SU-DHL-6 (cell line): ENCODE data around the gene CEP70.
A peak's percentile ranks its signal among the peaks of the same experiment; 100 is the strongest.
"Not testable (repeated sequence)": the region's sequence is repeated elsewhere in the genome, so short reads cannot be mapped to it uniquely, and the experiment has no call there.

ENCODE experiments used
- H2AFZ ChIP-seq: fragments of 200-600 bp; sonication (generic); 2 replicates; pipeline ENCODE4 v1.6.1; 2014; ENCODE audit warnings: low read depth, mild to moderate bottlenecking, moderate library complexity, mixed read lengths, antibody characterized with exemption, low read length; ENCODE audit not compliant: severe bottlenecking
- H3F3A ChIP-seq: fragments of 200-600 bp; shearing (Covaris generic); 2 replicates; pipeline ENCODE4 v1.6.0; 2016; ENCODE audit warnings: antibody characterized with exemption, mild to moderate bottlenecking; ENCODE audit not compliant: insufficient read depth
- H3K27ac ChIP-seq: fragments of 200-600 bp; sonication (generic); 2 replicates; pipeline ENCODE4 v1.5.1; 2016; ENCODE audit warnings: low read depth, mild to moderate bottlenecking, low read length, moderate library complexity, mixed read lengths
- H3K27me3 ChIP-seq: fragments of 200-600 bp; sonication (generic), shearing (Covaris generic); 2 replicates; pipeline ENCODE4 v1.6.0; 2014; ENCODE audit warnings: mild to moderate bottlenecking, low read length
- H3K36me3 ChIP-seq: fragments of 200-600 bp; sonication (generic); 2 replicates; pipeline ENCODE4 v1.6.1; 2014; ENCODE audit warnings: mild to moderate bottlenecking, low read length, mixed read lengths
- H3K4me2 ChIP-seq: fragments of 300-600, 200-600 bp; shearing (Covaris generic), sonication (generic); 2 replicates; pipeline ENCODE4 v1.6.0; 2014; ENCODE audit warnings: low read length, low read depth, mild to moderate bottlenecking; ENCODE audit not compliant: poor library complexity, severe bottlenecking
- H3K4me3 ChIP-seq: fragments of 200-600 bp; sonication (generic); 2 replicates; pipeline ENCODE4 v1.5.1; 2014; ENCODE audit warnings: antibody characterized with exemption, low read length, mild to moderate bottlenecking, mixed read lengths; ENCODE audit not compliant: insufficient read depth, poor library complexity, severe bottlenecking
- H3K79me2 ChIP-seq: fragments of 200-600 bp; sonication (generic); 2 replicates; pipeline ENCODE4 v1.6.1; 2014; ENCODE audit warnings: mild to moderate bottlenecking, low read length, moderate library complexity; ENCODE audit not compliant: insufficient read depth
- H3K9ac ChIP-seq: fragments of 200-600 bp; sonication (generic); 2 replicates; pipeline ENCODE4 v1.7.0; 2014; ENCODE audit warnings: mild to moderate bottlenecking, low read length
- H3K9me2 ChIP-seq: fragments of 200-600 bp; sonication (generic); replicated peaks from 2 replicates; pipeline ENCODE4 v1.6.1; 2014; ENCODE audit warnings: low read length; ENCODE audit not compliant: insufficient read depth
- H3K9me3 ChIP-seq: fragments of 200-600 bp; sonication (generic); 2 replicates; pipeline ENCODE4 v1.6.1; 2014; ENCODE audit warnings: low read length, mixed read lengths; ENCODE audit not compliant: insufficient read depth
- H4K20me1 ChIP-seq: fragments of 200-600 bp; sonication (generic); 2 replicates; pipeline ENCODE4 v1.6.1; 2014; ENCODE audit warnings: low read depth, mild to moderate bottlenecking, antibody characterized with exemption, low read length, moderate library complexity, mixed read lengths
- EZH2phosphoT487 ChIP-seq: fragments of 200-600 bp; sonication (generic), shearing (Covaris generic); conservative IDR thresholded peaks from 2 replicates; pipeline ENCODE4 v1.6.1; 2018; ENCODE audit warnings: mild to moderate bottlenecking, antibody characterized with exemption, low read length, moderate library complexity, mixed read lengths
- TF ChIP-seq, protein P1 (sequence below): fragments of 200-600 bp; sonication (generic); IDR thresholded peaks from one replicate; pipeline ENCODE4 v1.5.1; 2017; ENCODE audit warnings: antibody characterized with exemption, mild to moderate bottlenecking, low read length, moderate library complexity; ENCODE audit not compliant: insufficient read depth, poor library complexity, severe bottlenecking

Gene CEP70

DNA sequence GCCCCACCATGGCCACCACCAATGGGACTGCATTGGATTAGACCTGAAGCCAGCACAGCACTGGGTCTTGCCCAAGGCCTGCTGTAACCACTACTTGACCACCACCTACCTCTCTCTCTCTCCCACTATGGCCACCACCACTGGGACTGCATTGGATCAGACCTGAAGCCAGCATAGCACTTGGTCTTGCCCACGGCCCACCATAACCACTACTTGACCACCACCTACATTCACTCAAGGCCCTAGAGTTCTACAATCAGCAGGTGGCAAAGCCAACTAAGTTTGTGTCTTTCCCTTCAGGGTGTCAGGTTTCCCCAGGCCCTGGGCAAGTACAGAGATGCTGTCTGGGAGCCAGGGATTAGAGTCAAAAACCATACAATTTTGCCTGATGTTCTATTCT, 102.1 kb downstream of the CEP70 start:
- H3K27ac ChIP-seq = no peak overlapping the region
- H4K20me1 ChIP-seq = no peaks in the 10 kb centered on the region
- no peak overlapping the region for H3K9ac ChIP-seq
- H3F3A ChIP-seq = no peaks in the 10 kb centered on the region
- H3K9me2 ChIP-seq = no peaks in the 10 kb centered on the region
- no peaks in the 10 kb centered on the region; the same call in 1 of the 2 replicates for H3K9me3 ChIP-seq
- no peaks in the 10 kb centered on the region for H3K27me3 ChIP-seq
- H2AFZ ChIP-seq = no peak overlapping the region
- H3K4me2 ChIP-seq = no peak overlapping the region
- H3K36me3 ChIP-seq = no peaks in the 10 kb centered on the region
- TF ChIP-seq, protein P1, sequence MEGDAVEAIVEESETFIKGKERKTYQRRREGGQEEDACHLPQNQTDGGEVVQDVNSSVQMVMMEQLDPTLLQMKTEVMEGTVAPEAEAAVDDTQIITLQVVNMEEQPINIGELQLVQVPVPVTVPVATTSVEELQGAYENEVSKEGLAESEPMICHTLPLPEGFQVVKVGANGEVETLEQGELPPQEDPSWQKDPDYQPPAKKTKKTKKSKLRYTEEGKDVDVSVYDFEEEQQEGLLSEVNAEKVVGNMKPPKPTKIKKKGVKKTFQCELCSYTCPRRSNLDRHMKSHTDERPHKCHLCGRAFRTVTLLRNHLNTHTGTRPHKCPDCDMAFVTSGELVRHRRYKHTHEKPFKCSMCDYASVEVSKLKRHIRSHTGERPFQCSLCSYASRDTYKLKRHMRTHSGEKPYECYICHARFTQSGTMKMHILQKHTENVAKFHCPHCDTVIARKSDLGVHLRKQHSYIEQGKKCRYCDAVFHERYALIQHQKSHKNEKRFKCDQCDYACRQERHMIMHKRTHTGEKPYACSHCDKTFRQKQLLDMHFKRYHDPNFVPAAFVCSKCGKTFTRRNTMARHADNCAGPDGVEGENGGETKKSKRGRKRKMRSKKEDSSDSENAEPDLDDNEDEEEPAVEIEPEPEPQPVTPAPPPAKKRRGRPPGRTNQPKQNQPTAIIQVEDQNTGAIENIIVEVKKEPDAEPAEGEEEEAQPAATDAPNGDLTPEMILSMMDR = no peak
- TF ChIP-seq EZH2phosphoT487 = no peak
- H3K79me2 ChIP-seq = no peaks in the 10 kb centered on the region
- no peak overlapping the region for H3K4me3 ChIP-seq

DNA sequence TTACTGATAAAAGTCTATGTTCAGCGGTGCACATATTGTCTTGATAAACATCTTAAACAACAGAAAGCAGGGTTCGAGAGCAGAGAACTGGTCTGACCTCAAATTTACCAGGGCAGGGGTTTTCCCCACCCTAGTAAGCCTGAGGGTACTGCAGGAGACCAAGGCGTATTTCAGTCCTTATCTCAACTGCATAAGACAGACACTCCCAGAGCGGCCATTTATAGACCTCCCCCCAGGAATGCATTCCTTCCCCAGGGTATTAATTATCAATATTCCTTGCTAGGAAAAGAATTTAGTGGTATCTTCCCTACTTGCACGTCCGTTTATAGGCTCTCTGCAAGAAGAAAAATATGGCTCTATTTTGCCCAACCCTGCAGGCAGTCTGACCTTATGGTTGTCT, 107.5 kb downstream of the CEP70 start:
- H3K9me2 ChIP-seq, H3K4me2 ChIP-seq, H3K27me3 ChIP-seq, H3K79me2 ChIP-seq, H4K20me1 ChIP-seq, H3K9ac ChIP-seq, H3K4me3 ChIP-seq, H2AFZ ChIP-seq, H3K27ac ChIP-seq, H3F3A ChIP-seq, H3K9me3 ChIP-seq, H3K36me3 ChIP-seq: not testable (repeated sequence)

DNA sequence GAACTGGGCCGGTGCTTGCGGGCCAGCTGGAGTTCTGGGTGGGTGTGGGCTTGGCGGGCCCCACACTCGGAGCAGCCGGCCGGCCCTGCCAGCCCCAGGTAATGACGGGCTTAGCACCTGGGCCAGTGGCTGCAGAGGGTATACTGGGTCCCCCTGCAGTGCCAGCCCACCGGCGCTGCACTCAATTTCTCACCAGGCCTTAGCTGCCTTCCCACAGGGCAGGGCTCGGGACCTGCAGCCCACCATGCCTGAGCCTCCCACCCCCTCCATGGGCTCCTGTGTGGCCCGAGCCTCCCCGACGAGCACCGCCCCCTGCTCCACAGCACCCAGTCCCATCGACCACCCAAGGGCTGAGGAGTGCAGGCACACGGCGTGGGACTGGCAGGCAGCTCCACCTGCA, 109.4 kb downstream of the CEP70 start:
- not testable (repeated sequence) for H3K4me3 ChIP-seq, H3K27me3 ChIP-seq, H3K36me3 ChIP-seq, H4K20me1 ChIP-seq, H3K9ac ChIP-seq, H3K9me2 ChIP-seq, H3K79me2 ChIP-seq, H3K4me2 ChIP-seq, H3K27ac ChIP-seq, H2AFZ ChIP-seq, H3K9me3 ChIP-seq, H3F3A ChIP-seq

DNA sequence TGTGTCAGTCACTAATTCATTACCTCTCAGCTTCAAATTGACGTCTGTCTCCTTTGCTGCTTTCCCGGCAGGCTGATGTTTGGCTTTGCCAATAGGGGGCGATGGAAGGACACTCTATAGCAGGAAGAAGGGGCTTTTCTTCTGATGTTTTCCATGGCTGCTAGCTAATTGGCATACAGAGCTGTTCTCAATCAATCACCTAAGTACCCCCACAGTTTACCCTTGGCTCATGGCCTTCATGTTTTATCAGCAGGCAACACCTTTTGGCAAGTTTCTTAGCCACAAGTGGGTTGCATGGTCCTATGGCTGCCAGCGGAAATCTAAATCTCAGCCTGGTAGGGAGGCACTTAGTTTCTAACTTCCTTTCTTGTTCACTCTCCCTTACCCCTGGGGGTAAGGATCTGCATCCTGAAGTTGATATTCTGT, 114.6 kb downstream of the CEP70 start:
- no peaks in the 10 kb centered on the region for H3K36me3 ChIP-seq
- TF ChIP-seq, protein P1 = peak; percentile 74
- TF ChIP-seq EZH2phosphoT487 = no peak
- no peak overlapping the region for H2AFZ ChIP-seq

More for the DNA sequence above, 114.6 kb downstream of the CEP70 start:
- H3K4me3 ChIP-seq = no peak overlapping the region
- H3K4me2 ChIP-seq = no peak overlapping the region
- H3F3A ChIP-seq = no peaks in the 10 kb centered on the region
- no peaks in the 10 kb centered on the region for H3K79me2 ChIP-seq
- H4K20me1 ChIP-seq = no peaks in the 10 kb centered on the region
- no peak overlapping the region for H3K27ac ChIP-seq
- H3K9me3 ChIP-seq = no peaks in the 10 kb centered on the region
- no peaks in the 10 kb centered on the region for H3K9me2 ChIP-seq
- no peak overlapping the region for H3K9ac ChIP-seq
- no peaks in the 10 kb centered on the region for H3K27me3 ChIP-seq
